Measurements from ENCODE around the gene MYO5B. TPM values are rescaled to one million over a fixed set of nuclear protein-coding genes. Genes with fewer than 3 reads are reported as not detected.

Gene MYO5B
- total and polyA plus RNA-seq, 2 of the 4 experiments (the other 2 are of a cell fraction) = 0.24 to 0.54 TPM

GRCh38 chr18:50131591-50131990 is 63.4 kb downstream of the MYO5B start:
- no peak overlapping the region for H3K14ac ChIP-seq (replicated peaks; ENCODE audit: low read depth, low read length)
- H3K18ac ChIP-seq (ENCODE audit: low read depth, low read length) = no peak overlapping the region
- H3K9me1 ChIP-seq (ENCODE audit: insufficient read depth, low read length) = no peaks in the 10 kb centered on the region
- CTCF ChIA-PET = no interaction called here
- H3K9ac ChIP-seq (ENCODE audit: low read depth, low read length) = no peak overlapping the region
- dilution Hi-C loops (cut with HindIII; ENCODE audit: low sequenced_read_pairs, unreplicated experiment) (no loop called here), intact Hi-C loops (cut with micrococcal nuclease) (no loop called here), in situ Hi-C loops (cut with MboI; ENCODE audit: low sequenced_read_pairs) (no loop called here)
- H2BK20ac ChIP-seq (ENCODE audit: low read depth, low read length) = no peak overlapping the region
- H3K56ac ChIP-seq (ENCODE audit: extremely low read depth, insufficient read depth, low read length) = no peak overlapping the region
- H4K8ac ChIP-seq (ENCODE audit: low read depth in 2 of 2, low read length in 2 of 2) = no peak overlapping the region
- no peaks in the 10 kb centered on the region for H3K79me1 ChIP-seq (ENCODE audit: low read depth in 1 of 2, low read length in 2 of 2)
- no peak overlapping the region for H3K27ac ChIP-seq (ENCODE audit: insufficient read depth, low read length)
- TF ChIP-seq CEBPB (IDR thresholded peaks at IDR 0.05; ENCODE audit: low read depth, low read length) (no peak), SMC3 (IDR thresholded peaks at IDR 0.05; ENCODE audit: low read depth, low read length) (no peak), CTCF (conservative IDR thresholded peaks at IDR 0.05; ENCODE audit: low read depth, low read length) (no peak), RFX5 (IDR thresholded peaks at IDR 0.05; ENCODE audit: low read depth, low read length) (no peak), MAZ (IDR thresholded peaks at IDR 0.05; ENCODE audit: borderline replicate concordance, low read depth, low read length) (no peak), BHLHE40 (IDR thresholded peaks at IDR 0.05; ENCODE audit: low read depth, low read length) (no peak)
- TF ChIP-seq, protein P1, sequence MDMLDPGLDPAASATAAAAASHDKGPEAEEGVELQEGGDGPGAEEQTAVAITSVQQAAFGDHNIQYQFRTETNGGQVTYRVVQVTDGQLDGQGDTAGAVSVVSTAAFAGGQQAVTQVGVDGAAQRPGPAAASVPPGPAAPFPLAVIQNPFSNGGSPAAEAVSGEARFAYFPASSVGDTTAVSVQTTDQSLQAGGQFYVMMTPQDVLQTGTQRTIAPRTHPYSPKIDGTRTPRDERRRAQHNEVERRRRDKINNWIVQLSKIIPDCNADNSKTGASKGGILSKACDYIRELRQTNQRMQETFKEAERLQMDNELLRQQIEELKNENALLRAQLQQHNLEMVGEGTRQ (IDR thresholded peaks at IDR 0.05; ENCODE audit: low read depth, low read length) = no peak
- no peak overlapping the region for H2AFZ ChIP-seq (replicated peaks; ENCODE audit: low read length, poor library complexity)
- no peaks in the 10 kb centered on the region for H3K36me3 ChIP-seq (ENCODE audit: control insufficient read depth, insufficient read depth, low read length)
- H3K4me3 ChIP-seq (ENCODE audit: insufficient read depth, low read depth, low read length) = no peak overlapping the region
- no peak overlapping the region for H2AK5ac ChIP-seq (ENCODE audit: low read depth, low read length)
- no peak overlapping the region for H3K4me2 ChIP-seq (ENCODE audit: low read depth, low read length)
- H3K23ac ChIP-seq (ENCODE audit: low read depth, low read length) = no peak overlapping the region
- H2BK15ac ChIP-seq (ENCODE audit: low read depth, low read length) = no peak overlapping the region
- DNase-seq = no peak
- no peaks in the 10 kb centered on the region for H4K20me1 ChIP-seq (ENCODE audit: insufficient read depth, low read length)
- H4K5ac ChIP-seq (ENCODE audit: low read depth, low read length) = no peak overlapping the region
- H3K9me3 ChIP-seq (ENCODE audit: control insufficient read depth, insufficient read depth, low read length) = no peaks in the 10 kb centered on the region
- POLR2A ChIA-PET (ENCODE audit: unreplicated experiment) = no interaction called here
- no peak overlapping the region for H2BK5ac ChIP-seq (ENCODE audit: low read depth, low read length, poor library complexity, severe bottlenecking)
- BruUV-seq (replicated peaks) = no TSS peak
- no peak overlapping the region for H4K91ac ChIP-seq (ENCODE audit: insufficient read depth, low read depth, low read length)
- no peak overlapping the region for H2AK9ac ChIP-seq (replicated peaks; ENCODE audit: low read depth, low read length, poor library complexity)
- no peak overlapping the region for H2BK120ac ChIP-seq (ENCODE audit: low read depth, low read length)
- H3K4me1 ChIP-seq (ENCODE audit: control insufficient read depth, insufficient read depth, low read length) = no peaks in the 10 kb centered on the region
- no peak for ATAC-seq (ENCODE audit: low read depth)
- no peak overlapping the region for H3K4ac ChIP-seq (ENCODE audit: low read depth, low read length)
- H3K27me3 ChIP-seq (ENCODE audit: control insufficient read depth, insufficient read depth, low read length) = no peaks in the 10 kb centered on the region

Data from IMR-90 (cell line).